Measurements from ENCODE around the gene NOP53.
"Not testable (repeated sequence)": the region's sequence is repeated elsewhere in the genome, so short reads cannot be mapped to it uniquely, and the experiment has no call there.

NOP53 gene

DNA sequence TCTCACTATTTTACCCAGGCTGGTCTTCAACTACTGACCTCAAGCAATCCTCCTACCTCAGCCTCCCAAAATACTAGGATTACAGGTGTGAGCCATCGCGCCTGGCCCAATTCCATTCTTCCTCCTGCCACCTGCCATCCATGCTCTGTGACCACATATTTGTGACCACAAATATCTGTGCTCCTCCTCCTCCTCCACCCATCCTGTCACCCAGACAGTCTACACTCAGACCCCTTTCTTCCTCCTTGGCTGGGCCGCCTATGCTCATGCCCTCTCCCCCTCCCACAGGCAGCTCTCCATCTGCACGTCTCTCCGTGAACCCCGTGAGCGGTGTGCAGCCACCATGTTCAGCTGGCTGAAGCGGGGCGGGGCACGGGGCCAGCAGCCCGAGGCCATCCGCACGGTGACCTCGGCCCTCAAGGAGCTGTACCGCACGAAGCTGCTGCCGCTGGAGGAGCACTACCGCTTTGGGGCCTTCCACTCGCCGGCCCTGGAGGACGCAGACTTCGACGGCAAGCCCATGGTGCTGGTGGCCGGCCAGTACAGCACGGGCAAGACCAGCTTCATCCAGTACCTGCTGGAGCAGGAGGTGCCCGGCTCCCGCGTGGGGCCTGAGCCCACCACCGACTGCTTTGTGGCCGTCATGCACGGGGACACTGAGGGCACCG, 28.9 kb upstream of the NOP53 start:
- H4K20me1 ChIP-seq = no peaks in the 10 kb centered on the region
- no peak overlapping the region for H3K9ac ChIP-seq
- no peak overlapping the region for H3K4me3 ChIP-seq
- no peak overlapping the region; a peak in 1 of 22 replicates for H3K4me2 ChIP-seq
- no peaks in the 10 kb centered on the region for H3K36me3 ChIP-seq
- H3K4me1 ChIP-seq = peaks cover 0 to 11% (median 4%) of the 10 kb centered on the region in 10 experiments; a peak in 9 of 20 replicates
- no peaks in the 10 kb centered on the region for H3K27me3 ChIP-seq
- no peak overlapping the region for H3K27ac ChIP-seq
- no peak for TF ChIP-seq Cebpa-rat (IDR thresholded peaks at IDR 0.05)
- H3K9me3 ChIP-seq (replicated peaks in 1 of 11) = peaks cover 0 to 14% (median 7%) of the 10 kb centered on the region in 11 experiments; a peak in 6 of 22 replicates

DNA sequence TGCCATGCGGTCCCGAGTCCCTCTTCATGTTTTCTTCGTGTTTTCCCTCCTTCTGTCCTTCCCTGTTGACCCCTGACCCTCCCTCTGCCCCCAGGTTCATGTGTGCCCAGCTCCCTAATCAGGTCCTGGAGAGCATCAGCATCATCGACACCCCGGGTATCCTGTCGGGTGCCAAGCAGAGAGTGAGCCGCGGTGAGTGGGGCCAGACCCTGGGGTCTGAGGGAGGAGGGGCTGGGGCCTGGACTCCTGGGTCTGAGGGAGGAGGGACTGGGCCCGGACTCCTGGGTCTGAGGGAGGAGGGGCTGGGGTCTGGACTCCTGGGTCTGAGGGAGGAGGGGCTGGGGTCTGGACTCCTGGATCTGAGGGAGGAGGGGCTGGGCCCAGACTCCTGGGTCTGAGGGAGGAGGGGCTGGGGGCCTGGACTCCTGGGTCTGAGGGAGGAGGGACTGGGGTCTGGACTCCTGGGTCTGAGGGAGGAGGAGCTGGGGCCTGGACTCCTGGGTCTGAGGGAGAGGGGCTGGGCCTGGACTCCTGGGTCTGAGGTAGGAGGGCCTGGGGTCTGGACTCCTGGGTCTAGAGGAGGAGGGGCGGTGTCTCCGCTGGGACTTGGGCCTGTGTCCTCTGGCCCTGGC, 26.8 kb upstream of the NOP53 start:
- H3K9me3 ChIP-seq (replicated peaks in 1 of 11) = peaks cover 0 to 13% (median 7%) of the 10 kb centered on the region in 11 experiments; a peak in 6 of 22 replicates
- not testable (repeated sequence) for H3K4me2 ChIP-seq, H3K36me3 ChIP-seq, H3K9ac ChIP-seq, H4K20me1 ChIP-seq, H3K4me3 ChIP-seq, H3K27ac ChIP-seq, H3K27me3 ChIP-seq
- peaks cover 5 to 13% (median 8%) of the 10 kb centered on the region in 10 experiments; a peak in 13 of 20 replicates for H3K4me1 ChIP-seq

DNA sequence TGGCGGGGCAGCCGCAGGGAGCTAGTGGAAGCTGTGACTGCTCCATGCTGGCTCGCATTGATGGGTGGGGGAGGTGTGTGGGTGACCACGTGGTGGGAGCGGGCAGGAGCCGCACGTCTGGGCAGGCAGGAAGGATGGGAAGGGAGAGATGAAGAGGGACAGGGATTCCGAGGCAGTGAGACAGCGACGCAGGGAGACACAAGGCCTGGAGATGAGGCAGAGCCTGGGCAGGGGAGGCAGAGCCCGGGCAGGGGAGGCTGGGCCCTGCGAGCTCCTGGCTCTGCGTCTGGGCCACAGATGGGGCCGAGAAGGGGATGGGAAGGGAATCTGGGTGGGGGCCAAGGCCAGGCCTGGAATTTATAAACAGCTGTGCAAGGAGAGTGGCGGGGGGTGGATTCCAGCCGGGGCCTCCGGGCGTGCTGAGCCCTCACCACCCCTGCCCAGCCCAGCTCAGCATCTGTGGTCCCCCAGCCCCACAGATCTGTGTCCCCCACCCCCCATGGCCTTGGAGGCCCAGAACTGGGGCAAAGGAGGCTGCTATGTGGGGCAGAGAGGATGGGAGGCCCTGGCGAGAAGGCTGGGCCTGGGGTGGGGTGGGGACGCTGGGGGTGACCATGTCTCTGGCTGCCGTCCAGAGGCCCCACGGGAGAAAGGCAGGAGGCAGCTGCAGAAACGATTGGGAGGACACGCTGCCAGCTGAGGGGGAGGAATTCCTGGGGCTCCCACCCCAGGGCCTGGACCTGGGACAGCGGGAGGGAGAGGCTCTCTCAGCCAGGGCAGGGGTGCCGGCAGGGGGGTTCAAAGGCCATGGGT, 26.1 kb upstream of the NOP53 start:
- H3K27ac ChIP-seq = no peak overlapping the region
- H4K20me1 ChIP-seq = no peaks in the 10 kb centered on the region
- no peaks in the 10 kb centered on the region for H3K27me3 ChIP-seq
- H3K36me3 ChIP-seq = no peaks in the 10 kb centered on the region
- no peak overlapping the region; a peak in 1 of 22 replicates for H3K4me2 ChIP-seq
- TF ChIP-seq Cebpa-rat (IDR thresholded peaks at IDR 0.05) = no peak
- H3K4me3 ChIP-seq = no peak overlapping the region
- H3K9me3 ChIP-seq (replicated peaks in 1 of 11) = peaks cover 0 to 6% (median 4%) of the 10 kb centered on the region in 11 experiments; a peak in 6 of 22 replicates
- no peak overlapping the region; a peak in 1 of 22 replicates for H3K9ac ChIP-seq
- H3K4me1 ChIP-seq = peaks cover 5 to 20% (median 15%) of the 10 kb centered on the region in 10 experiments; a peak in 13 of 20 replicates

DNA sequence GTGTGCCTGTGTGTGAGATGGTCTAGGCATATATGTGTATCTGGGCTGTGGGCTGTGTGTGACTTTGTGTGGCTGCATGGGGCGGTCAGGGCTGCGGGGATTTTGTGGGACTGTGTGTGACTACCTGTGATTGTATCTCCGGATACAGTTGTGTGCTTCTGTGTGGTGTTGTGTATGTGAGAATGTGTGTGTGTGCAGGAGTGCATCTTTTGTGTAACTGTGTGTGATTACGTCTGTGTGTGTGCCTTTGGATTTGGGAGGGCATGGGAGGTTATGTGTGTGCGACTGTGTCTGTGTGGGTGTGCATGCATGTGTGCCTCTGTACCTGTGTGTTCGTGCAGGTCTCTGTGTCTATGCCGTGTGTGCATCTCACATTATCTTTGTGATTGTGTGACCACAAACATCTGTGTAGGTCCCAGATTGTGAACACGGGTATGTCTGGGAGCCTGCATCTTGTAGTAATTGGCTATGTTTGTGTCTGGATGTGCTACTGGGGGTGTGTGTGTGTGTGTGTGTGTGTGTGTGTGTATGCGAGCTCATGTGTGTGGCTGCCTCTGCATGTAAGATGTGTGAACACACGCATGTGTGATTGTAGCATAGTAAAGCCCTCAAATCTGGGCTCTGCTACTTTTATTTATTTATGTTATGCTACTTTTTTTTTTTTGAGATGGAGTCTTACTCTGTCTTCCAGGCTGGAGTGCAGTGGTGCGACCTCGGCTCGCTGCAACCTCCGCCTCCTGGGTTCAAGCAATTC, 24.5 kb upstream of the NOP53 start:
- H4K20me1 ChIP-seq = no peaks in the 10 kb centered on the region
- no peaks in the 10 kb centered on the region for H3K27me3 ChIP-seq
- no peak overlapping the region for H3K4me3 ChIP-seq
- 0 out of 22 replicates have a peak, but pooled peaks cover 0 to under 1% (median 0%) of the 10 kb centered on the region in 11 experiments for H3K9me3 ChIP-seq (replicated peaks in 1 of 11)
- no peaks in the 10 kb centered on the region for H3K36me3 ChIP-seq
- no peak overlapping the region for H3K4me2 ChIP-seq
- TF ChIP-seq Cebpa-rat (IDR thresholded peaks at IDR 0.05) = no peak
- H3K9ac ChIP-seq = no peak overlapping the region
- peaks cover 5 to 26% (median 17%) of the 10 kb centered on the region in 10 experiments; a peak in 16 of 20 replicates for H3K4me1 ChIP-seq
- no peak overlapping the region for H3K27ac ChIP-seq

DNA sequence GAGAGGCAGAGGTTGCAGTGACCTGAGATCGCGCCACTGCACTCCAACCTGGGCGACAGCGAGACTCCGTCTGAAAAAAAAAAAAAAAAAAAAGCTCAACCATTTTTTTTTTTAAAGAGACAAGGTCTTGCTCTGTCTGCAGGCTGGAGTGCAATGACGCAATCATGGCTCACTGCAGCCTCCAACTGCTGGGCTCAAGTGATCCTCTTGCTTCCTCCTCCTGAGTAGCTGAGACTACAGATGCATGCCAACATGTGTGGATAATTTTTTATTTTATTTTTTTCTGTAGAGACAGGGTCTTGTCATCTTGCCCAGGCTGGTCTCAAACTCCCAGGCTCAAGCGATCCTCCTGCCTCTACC, 21.8 kb upstream of the NOP53 start:
- Histone ChIP-seq H3K27me3 (no peaks in the 10 kb centered on the region), H3K9ac (no peak overlapping the region), H3K4me2 (peak overlapping the region in 7 of 11 experiments; percentile 3 to 62 (median 53); a peak in 11 of 22 replicates), H4K20me1 (no peaks in the 10 kb centered on the region), H3K4me1 (peaks cover 5 to 38% (median 27%) of the 10 kb centered on the region in 10 experiments; a peak in 18 of 20 replicates), H3K9me3 (replicated peaks in 1 of 11) (peaks cover 0 to 11% (median 0%) of the 10 kb centered on the region in 11 experiments; a peak in 2 of 22 replicates), H3K27ac (no peak overlapping the region), H3K36me3 (no peaks in the 10 kb centered on the region), H3K4me3 (no peak overlapping the region)
- TF ChIP-seq Cebpa-rat (IDR thresholded peaks at IDR 0.05) = peak; percentile 57 to 83 (median 76); a peak in 20 of 22 replicates

DNA sequence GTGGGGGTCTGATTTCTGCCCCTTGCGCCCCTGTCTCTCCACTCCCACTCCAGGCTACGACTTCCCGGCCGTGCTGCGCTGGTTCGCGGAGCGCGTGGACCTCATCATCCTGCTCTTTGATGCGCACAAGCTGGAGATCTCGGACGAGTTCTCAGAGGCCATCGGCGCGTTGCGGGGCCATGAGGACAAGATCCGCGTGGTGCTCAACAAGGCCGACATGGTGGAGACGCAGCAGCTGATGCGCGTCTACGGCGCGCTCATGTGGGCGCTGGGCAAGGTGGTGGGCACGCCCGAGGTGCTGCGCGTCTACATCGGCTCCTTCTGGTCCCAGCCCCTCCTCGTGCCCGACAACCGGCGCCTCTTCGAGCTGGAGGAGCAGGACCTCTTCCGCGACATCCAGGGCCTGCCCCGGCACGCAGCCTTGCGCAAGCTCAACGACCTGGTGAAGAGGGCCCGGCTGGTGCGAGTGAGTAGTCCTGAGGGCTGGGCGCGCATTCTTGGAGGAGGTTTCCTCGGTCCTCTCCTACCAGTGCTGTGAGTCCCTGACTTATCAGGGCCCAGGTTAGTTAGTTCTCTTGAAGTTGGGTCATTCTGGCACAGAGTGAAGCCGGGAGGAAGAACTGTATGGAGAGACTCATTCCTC, 19.5 kb upstream of the NOP53 start:
- TF ChIP-seq Cebpa-rat (IDR thresholded peaks at IDR 0.05) = no peak; a peak in 1 of 22 replicates
- Histone ChIP-seq H3K4me1 (peaks cover 13 to 51% (median 37%) of the 10 kb centered on the region in 10 experiments), H3K4me3 (no peak overlapping the region), H3K9ac (no peak overlapping the region), H3K27me3 (peaks cover 0 to 13% (median 5%) of the 10 kb centered on the region in 11 experiments; a peak in 8 of 22 replicates), H3K9me3 (replicated peaks in 1 of 11) (peaks cover 0 to 11% (median 0%) of the 10 kb centered on the region in 11 experiments; a peak in 2 of 22 replicates), H3K36me3 (no peaks in the 10 kb centered on the region), H4K20me1 (no peaks in the 10 kb centered on the region), H3K4me2 (peak overlapping the region in 8 of 11 experiments; percentile 4 to 56 (median 30); a peak in 11 of 22 replicates), H3K27ac (peak overlapping the region in 3 of 11 experiments; percentile 7 to 33 (median 15); a peak in 2 of 22 replicates)

DNA sequence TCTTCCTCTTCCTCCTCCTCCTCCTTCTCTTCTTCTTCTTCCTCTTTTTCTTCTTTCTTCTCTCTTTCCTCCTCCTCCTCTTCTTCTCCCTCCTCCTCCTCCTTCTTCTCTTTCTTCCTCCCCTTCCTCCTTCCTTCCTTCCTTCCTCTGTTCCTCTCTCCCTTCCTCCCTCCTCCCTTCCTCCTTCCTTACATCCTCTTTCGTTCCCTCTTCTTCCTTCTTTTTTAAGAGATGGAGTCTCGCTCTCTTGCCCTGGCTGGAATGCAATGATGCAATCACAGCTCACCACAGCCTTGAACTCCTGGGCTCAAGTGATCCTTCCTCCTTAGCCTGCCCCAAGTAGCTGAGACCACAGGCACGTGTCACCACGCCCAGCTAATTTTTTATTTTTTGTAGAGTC, 18.9 kb upstream of the NOP53 start:
- Histone ChIP-seq H3K27ac (peak overlapping the region in 3 of 11 experiments; percentile 7 to 33 (median 15); a peak in 1 of 22 replicates), H3K36me3 (no peaks in the 10 kb centered on the region), H3K4me1 (peaks cover 13 to 51% (median 37%) of the 10 kb centered on the region in 10 experiments), H3K9ac (no peak overlapping the region), H3K27me3 (peaks cover 0 to 13% (median 5%) of the 10 kb centered on the region in 11 experiments; a peak in 8 of 22 replicates), H3K4me3 (no peak overlapping the region), H4K20me1 (no peaks in the 10 kb centered on the region), H3K9me3 (replicated peaks in 1 of 11) (peaks cover 0 to 11% (median 0%) of the 10 kb centered on the region in 11 experiments; a peak in 2 of 22 replicates), H3K4me2 (peak overlapping the region in 9 of 11 experiments; percentile 4 to 56 (median 27); a peak in 12 of 22 replicates)
- TF ChIP-seq Cebpa-rat (IDR thresholded peaks at IDR 0.05) = peak in 7 of 11 experiments; percentile 21 to 59 (median 48); a peak in 9 of 22 replicates

DNA sequence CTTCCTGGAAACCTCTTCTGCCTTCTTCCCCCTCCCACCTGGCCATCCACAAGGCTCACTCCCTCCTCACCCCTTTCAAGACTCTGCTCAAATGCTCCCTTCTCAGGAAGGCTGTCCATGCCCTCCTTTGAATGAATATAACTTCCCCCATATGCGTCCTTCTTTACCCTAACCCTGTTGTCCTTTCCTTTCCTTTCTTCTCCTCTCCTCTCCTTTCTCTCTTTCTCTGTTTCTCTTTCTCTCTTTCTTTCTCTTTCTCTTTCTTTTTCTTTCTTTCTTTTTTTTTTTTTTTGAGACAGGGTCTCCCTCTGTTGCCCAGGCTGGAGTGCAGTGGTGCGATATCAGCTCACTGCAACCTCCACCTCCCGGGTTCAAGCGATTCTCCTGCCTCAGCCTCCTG, 17.1 kb upstream of the NOP53 start:
- H3K9me3 ChIP-seq (replicated peaks in 1 of 11) = peaks cover 0 to 11% (median 0%) of the 10 kb centered on the region in 11 experiments; a peak in 2 of 22 replicates
- H4K20me1 ChIP-seq, H3K27ac ChIP-seq, H3K4me3 ChIP-seq, H3K4me2 ChIP-seq, H3K9ac ChIP-seq, H3K36me3 ChIP-seq: not testable (repeated sequence)
- H3K27me3 ChIP-seq = peaks cover 0 to 13% (median 5%) of the 10 kb centered on the region in 11 experiments; a peak in 8 of 22 replicates
- peaks cover 13 to 45% (median 32%) of the 10 kb centered on the region in 10 experiments for H3K4me1 ChIP-seq

Data from BLaER1 treated with 17β-estradiol and CSF1 and Interleukin-3, amounts not matched to agents 10 nM and 100 nM (cell line).